Umbilical cord (tissue), 2 donors: Measurements from ENCODE around the gene SRCAP. TPM values are rescaled to one million over a fixed set of nuclear protein-coding genes. Genes with fewer than 3 reads are reported as not detected.

ENCODE experiments used
- DNase-seq: peaks from one replicate; pipeline ENCODE4 v3.0.0-alpha.2; 2015; ENCODE audit warnings: low spot score
- total RNA-seq: library from RNA; depleted of rRNA; stranded (reverse); fragments of >200 nt; gene quantifications from one replicate; pipeline ENCODE4 v1.2.3, GENCODE V29; 2014; ENCODE audit warnings: low replicate concordance; ENCODE audit not compliant: insufficient read depth

The SRCAP gene
- total RNA-seq, 1 donor from 2014 or later, result 22.6 TPM

DNA sequence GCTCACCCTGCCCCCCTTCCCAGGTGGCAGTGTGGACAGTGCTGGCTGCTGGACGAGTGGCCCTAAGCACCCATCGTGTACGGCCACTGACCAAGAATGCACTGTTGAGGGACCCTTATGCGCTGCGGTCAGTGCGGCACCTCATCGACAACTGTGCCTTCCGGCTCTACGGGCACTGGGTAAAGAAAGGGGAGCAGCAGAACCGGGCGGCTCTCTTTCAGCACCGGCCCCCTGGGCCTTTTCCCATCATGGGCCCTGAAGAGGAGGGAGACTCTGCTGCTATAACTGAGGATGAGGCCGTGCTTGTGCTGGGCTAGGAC is 57.8 kb downstream of the SRCAP start:
- no peak for DNase-seq

GRCh38 chr16:30757316-30757715 is 58.3 kb downstream of the SRCAP start:
- DNase-seq, result no peak

- DNase-seq, result no peak
Measured at GRCh38 chr16:30758988-30759491, 60.1 kb downstream of the SRCAP start.

GRCh38 chr16:30760001-30760559 is 61.1 kb downstream of the SRCAP start:
- no peak for DNase-seq

GRCh38 chr16:30760577-30761426 is 61.8 kb downstream of the SRCAP start:
- no peak for DNase-seq

DNA sequence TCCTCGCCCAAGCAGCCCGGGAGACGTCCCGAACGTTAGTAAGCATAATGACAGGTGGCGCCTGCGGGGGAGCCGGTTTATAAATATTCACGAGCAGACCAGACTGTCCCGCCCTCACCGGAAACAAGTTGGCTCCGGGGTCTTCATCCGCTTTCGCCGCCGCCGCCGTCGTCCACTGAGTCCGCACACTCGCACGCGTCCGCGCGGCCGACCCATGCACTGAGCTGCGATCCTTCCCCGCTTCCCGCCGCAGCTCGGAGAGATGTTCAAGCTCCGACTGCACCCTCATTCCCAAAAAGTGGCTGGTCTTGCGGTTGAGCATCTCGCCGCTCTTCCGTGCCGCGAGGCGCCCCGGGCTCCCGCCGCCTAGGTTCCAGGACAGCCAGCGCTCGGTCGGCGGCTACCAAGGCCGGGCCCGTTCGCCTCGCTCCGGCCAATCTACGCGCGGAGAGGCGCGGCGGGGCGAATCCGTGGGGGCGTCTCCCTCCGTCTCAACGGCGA is 62.5 kb downstream of the SRCAP start:
- no peak for DNase-seq

GRCh38 chr16:30761928-30762902 is 63.2 kb downstream of the SRCAP start, which contains the start of the genes CFAP119 and RNF40:
Gene CFAP119, minus strand, starts transcription at chr16:30762062. Its CDS starts 314 bp downstream, at chr16:30761748.
Gene RNF40, plus strand, starts transcription at chr16:30762322. Its CDS starts 224 bp downstream, at chr16:30762546.
- DNase-seq, result peak; percentile 99

GRCh38 chr16:30762991-30763725 is 64.2 kb downstream of the SRCAP start:
- DNase-seq, result no peak

DNA sequence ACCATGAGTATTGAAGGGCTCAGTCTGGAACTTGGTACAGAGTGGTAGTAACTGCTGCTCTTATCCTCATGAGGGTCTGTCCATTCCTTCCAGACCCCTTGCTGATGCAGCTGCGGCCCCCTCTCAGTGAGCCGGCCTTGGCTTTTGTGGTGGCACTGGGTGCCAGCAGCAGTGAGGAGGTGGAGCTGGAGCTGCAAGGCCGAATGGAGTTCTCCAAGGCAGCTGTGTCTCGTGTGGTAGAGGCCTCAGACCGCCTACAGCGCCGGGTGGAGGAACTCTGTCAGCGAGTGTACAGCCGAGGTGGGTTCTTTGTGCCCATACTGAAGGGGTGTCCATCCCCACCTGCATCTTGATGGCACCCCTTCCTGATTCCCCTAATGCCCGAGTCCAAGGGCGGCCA is 65.1 kb downstream of the SRCAP start:
- no peak for DNase-seq

- no peak for DNase-seq
Measured at GRCh38 chr16:30764816-30765465, 66.0 kb downstream of the SRCAP start.

DNA sequence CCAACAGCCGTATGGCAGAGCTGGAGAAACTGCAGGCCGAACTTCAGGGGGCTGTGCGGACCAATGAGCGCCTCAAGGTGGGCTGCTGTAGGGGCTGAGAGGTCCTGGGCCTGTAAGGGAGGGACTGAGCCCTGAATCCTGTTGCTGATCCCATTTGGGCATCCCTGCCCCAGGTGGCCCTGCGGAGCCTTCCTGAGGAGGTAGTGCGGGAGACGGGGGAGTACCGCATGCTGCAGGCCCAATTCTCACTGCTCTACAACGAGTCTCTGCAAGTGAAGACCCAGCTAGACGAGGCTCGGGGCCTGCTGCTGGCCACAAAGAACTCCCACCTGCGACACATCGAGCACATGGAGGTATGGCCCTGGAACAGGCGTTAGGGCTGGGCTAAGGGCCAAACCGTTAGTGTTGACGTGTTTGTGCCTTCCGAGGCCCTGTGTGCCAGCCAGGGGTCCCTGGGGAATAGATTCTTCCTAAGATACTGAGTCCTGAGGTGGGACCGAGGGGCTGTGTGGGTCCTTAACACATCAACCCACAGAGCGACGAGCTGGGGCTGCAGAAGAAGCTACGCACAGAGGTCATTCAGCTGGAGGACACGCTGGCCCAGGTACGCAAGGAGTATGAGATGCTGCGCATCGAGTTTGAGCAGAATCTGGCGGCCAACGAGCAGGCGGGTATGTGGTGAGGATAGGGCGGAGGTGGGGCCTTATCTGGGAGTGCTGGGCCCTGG is 67.4 kb downstream of the SRCAP start:
- no peak for DNase-seq

- no peak for DNase-seq
Measured at GRCh38 chr16:30766933-30767284, 67.9 kb downstream of the SRCAP start.

GRCh38 chr16:30767767-30768465 is 68.9 kb downstream of the SRCAP start:
- no peak for DNase-seq

DNA sequence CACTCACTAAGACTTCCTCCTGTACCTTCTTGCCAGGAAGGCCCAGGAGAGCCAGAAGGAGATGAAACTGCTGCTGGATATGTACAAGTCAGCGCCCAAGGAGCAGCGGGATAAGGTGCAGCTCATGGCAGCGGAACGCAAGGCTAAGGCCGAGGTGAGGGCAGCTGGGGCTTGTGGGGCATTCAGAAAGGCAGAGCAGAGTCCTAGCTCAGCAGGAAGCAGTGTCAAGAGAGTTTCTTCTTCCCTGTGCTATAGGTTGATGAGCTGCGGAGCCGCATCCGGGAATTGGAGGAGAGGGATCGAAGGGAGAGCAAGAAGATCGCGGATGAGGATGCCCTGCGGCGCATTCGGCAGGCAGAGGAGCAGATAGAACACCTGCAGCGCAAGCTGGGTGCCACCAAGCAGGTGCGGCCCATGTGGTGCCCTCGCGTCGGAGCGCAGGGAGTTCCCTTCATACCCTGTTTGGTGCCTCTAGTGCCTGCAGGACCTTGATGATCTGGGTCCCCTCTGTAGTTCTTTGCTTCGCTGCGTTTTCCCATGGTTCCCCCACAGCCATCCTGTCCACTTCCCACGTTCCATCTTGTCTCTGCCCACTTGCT is 69.7 kb downstream of the SRCAP start:
- no peak for DNase-seq

GRCh38 chr16:30769379-30770089 is 70.6 kb downstream of the SRCAP start:
- no peak for DNase-seq

DNA sequence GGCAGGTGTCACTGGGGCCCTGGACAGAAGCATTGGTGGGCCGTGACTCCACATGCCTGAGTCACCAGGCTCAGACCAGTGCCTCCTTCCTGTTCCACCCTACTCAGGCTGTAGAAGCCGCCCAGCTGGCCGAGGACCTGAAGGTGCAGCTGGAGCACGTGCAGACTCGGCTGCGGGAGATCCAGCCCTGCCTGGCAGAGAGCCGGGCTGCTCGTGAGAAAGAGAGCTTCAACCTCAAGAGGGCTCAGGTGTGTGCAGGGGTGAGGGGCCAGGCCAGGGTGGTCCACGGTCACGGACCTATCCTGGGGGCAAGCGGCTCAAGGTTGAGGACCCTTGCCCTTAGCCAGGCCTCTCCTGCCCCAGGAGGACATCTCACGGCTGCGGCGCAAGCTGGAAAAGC is 72.8 kb downstream of the SRCAP start:
- DNase-seq, result no peak

DNA sequence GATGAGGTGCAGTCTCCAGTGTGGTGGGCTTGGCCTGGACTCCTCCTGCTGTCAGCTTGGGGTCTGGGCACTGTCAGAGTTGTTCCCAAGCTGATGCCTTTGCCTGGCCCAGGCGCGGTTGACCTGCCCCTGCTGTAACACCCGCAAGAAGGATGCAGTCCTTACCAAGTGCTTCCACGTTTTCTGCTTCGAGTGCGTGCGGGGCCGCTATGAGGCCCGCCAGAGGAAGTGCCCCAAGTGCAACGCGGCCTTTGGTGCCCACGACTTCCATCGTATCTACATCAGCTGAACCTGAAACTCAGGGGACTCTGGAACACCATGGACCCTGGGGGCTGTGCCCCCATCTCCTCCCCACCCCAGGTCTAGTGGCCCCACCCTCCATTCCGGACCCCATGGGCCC is 74.9 kb downstream of the SRCAP start:
- DNase-seq, result no peak
